ENCODE results near the gene SH2D5. TPM values are rescaled to one million over a fixed set of nuclear protein-coding genes. Genes with fewer than 3 reads are reported as not detected.

SH2D5 gene
- total RNA-seq, 1 donor from 2014 or later = 5.1 TPM

- no peak overlapping the region for H3K9ac ChIP-seq
- Mint-ChIP-seq H3K36me3 (peaks cover 38% of the 10 kb centered on the region), H3K4me3 (no peak overlapping the region), H3K4me1 (no peaks in the 10 kb centered on the region), H3K9me3 (no peaks in the 10 kb centered on the region), H3K27me3 (ENCODE audit: insufficient read depth, low read depth) (no peaks in the 10 kb centered on the region), H3K27ac (no peak overlapping the region)
- H3K27ac ChIP-seq = no peak overlapping the region
- peaks cover 30% of the 10 kb centered on the region for H4K20me1 ChIP-seq (ENCODE audit: low read depth)
- TF ChIP-seq EZH2 (IDR thresholded peaks at IDR 0.05) (no peak), CTCF (IDR thresholded peaks at IDR 0.05) (no peak), EZH2phosphoT487 (IDR thresholded peaks at IDR 0.05) (no peak)
- H3K4me3 ChIP-seq = no peak overlapping the region
- H3K4me1 ChIP-seq = no peaks in the 10 kb centered on the region
- no peaks in the 10 kb centered on the region for H3K27me3 ChIP-seq
- no peak overlapping the region for H3K4me2 ChIP-seq
- DNase-seq (ENCODE audit: low spot score) = no peak
- H3K79me2 ChIP-seq (ENCODE audit: low read depth) = peaks cover 36% of the 10 kb centered on the region
- H2AFZ ChIP-seq (replicated peaks) = no peak overlapping the region
- H3F3A ChIP-seq (ENCODE audit: low read depth) = peaks cover 14% of the 10 kb centered on the region
- no peaks in the 10 kb centered on the region for H3K9me3 ChIP-seq (ENCODE audit: low read depth)
- H3K36me3 ChIP-seq = peaks cover 63% of the 10 kb centered on the region
Measured at GRCh38 chr1:20770314-20771087, 38.0 kb upstream of the SH2D5 start.

- H3K4me1 Mint-ChIP-seq = no peaks in the 10 kb centered on the region
- no peaks in the 10 kb centered on the region for H3K9me3 Mint-ChIP-seq
- Histone ChIP-seq H3K79me2 (ENCODE audit: low read depth) (peaks cover 5% of the 10 kb centered on the region), H4K20me1 (ENCODE audit: low read depth) (peaks cover 25% of the 10 kb centered on the region), H3K9me3 (ENCODE audit: low read depth) (no peaks in the 10 kb centered on the region), H3K4me2 (no peak overlapping the region), H3K27ac (no peak overlapping the region), H3K36me3 (peaks cover 55% of the 10 kb centered on the region), H3F3A (ENCODE audit: low read depth) (peaks cover 10% of the 10 kb centered on the region), H2AFZ (replicated peaks) (no peak overlapping the region), H3K4me1 (no peaks in the 10 kb centered on the region), H3K27me3 (no peaks in the 10 kb centered on the region), H3K4me3 (no peak overlapping the region), H3K9ac (no peak overlapping the region)
- H3K27ac Mint-ChIP-seq = no peak overlapping the region
- no peak for DNase-seq (ENCODE audit: low spot score)
- H3K4me3 Mint-ChIP-seq = no peak overlapping the region
- H3K27me3 Mint-ChIP-seq (ENCODE audit: insufficient read depth, low read depth) = no peaks in the 10 kb centered on the region
- TF ChIP-seq CTCF (IDR thresholded peaks at IDR 0.05) = no peak
- TF ChIP-seq EZH2phosphoT487 (IDR thresholded peaks at IDR 0.05) = no peak
- no peak for TF ChIP-seq EZH2 (IDR thresholded peaks at IDR 0.05)
- H3K36me3 Mint-ChIP-seq = peaks cover 38% of the 10 kb centered on the region
Measured at GRCh38 chr1:20767271-20767670, 34.8 kb upstream of the SH2D5 start.

GRCh38 chr1:20763417-20763816 is 30.9 kb upstream of the SH2D5 start:
- Histone ChIP-seq H4K20me1 (ENCODE audit: low read depth) (peaks cover 14% of the 10 kb centered on the region), H3K9ac (peak overlapping the region; percentile 1), H3K4me1 (no peaks in the 10 kb centered on the region), H3K36me3 (peaks cover 46% of the 10 kb centered on the region), H3K27me3 (no peaks in the 10 kb centered on the region), H3F3A (ENCODE audit: low read depth) (peaks cover 16% of the 10 kb centered on the region), H3K9me3 (ENCODE audit: low read depth) (no peaks in the 10 kb centered on the region), H3K79me2 (ENCODE audit: low read depth) (no peaks in the 10 kb centered on the region), H3K4me2 (no peak overlapping the region), H3K4me3 (no peak overlapping the region), H3K27ac (no peak overlapping the region), H2AFZ (replicated peaks) (no peak overlapping the region)
- Mint-ChIP-seq H3K9me3 (no peaks in the 10 kb centered on the region), H3K36me3 (peaks cover 41% of the 10 kb centered on the region), H3K4me3 (no peak overlapping the region), H3K27me3 (ENCODE audit: insufficient read depth, low read depth) (no peaks in the 10 kb centered on the region), H3K27ac (no peak overlapping the region), H3K4me1 (no peaks in the 10 kb centered on the region)
- DNase-seq (ENCODE audit: low spot score) = no peak
- no peak for TF ChIP-seq CTCF (IDR thresholded peaks at IDR 0.05)
- no peak for TF ChIP-seq EZH2phosphoT487 (IDR thresholded peaks at IDR 0.05)
- no peak for TF ChIP-seq EZH2 (IDR thresholded peaks at IDR 0.05)
